IPS-11a (cell line): ENCODE measurements around the gene CDX2.
"Not testable (repeated sequence)": the region's sequence is repeated elsewhere in the genome, so short reads cannot be mapped to it uniquely, and the experiment has no call there.

ENCODE experiments used
- H3K4me3 ChIP-seq: one replicate; pipeline ENCODE4 v1.5.1; 2013; ENCODE audit warnings: low read depth, low read length, control low read depth

The CDX2 gene

GRCh38 chr13:27965740-27966640 is 3.1 kb downstream of the CDX2 start:
- no peak overlapping the region for H3K4me3 ChIP-seq

DNA sequence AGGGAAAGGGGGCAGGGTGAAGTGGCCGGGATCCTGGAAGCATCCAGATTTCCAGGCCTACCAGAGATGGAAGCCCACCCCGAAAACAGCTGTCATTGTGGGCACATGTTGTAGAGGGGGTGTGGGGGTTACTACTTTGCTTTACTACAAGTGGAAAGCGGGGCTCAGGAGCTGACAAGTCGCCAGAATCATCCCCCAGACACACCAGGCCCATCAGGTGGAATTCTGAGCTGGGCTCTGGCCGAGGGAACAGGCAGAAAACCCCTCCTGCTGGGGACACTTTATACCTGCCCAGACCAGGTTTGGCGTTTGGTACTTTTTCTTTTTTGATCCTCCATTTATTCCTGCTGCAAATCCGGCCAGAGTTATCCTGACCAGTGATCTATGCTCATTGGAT is 3.8 kb downstream of the CDX2 start:
- H3K4me3 ChIP-seq: no peak overlapping the region

DNA sequence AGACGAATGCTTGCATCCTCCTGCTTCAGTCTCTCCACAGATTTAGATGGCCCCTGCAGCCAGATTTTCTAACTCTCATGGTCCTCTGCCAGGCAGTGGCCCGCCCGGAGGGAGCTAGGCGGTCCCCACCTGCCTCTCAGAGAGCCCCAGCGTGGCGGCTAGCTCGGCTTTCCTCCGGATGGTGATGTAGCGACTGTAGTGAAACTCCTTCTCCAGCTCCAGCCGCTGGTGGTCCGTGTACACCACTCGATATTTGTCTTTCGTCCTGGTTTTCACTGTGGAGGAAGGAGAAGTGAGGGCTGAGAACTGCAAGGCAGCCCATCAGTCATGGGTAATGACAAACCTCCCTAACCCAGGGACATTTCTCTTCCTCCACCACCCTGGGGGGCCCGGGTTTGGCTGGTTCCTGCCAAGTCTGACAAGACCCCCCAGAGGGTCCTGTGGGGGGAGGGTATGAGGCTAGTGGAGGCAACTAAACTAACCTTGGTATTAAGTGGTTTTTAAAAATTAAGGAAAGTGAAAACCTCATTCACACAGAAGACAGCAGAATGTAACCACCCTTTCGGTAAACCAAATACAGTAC is 4.3 kb downstream of the CDX2 start:
- H3K4me3 ChIP-seq: no peak overlapping the region

GRCh38 chr13:27964206-27964605 is 4.9 kb downstream of the CDX2 start:
- H3K4me3 ChIP-seq: not testable (repeated sequence)

GRCh38 chr13:27963491-27963890 is 5.6 kb downstream of the CDX2 start:
- H3K4me3 ChIP-seq: no peak overlapping the region

DNA sequence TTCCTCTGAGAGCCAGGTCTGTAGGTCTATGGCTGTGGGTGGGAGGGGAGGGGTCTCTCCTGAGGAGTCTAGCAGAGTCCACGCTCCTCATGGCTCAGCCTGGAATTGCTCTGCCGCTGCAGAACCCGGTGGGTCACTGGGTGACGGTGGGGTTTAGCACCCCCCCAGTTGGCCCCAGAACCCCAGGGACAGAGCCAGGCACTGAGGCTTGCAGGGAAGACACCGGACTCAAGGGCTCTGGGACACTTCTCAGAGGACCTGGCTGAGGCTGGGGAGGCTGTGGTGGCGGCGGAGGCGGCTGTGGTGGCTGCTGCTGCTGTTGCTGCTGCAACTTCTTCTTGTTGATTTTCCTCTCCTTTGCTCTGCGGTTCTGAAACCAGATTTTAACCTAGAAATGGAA is 6.1 kb downstream of the CDX2 start:
- no peak overlapping the region for H3K4me3 ChIP-seq

DNA sequence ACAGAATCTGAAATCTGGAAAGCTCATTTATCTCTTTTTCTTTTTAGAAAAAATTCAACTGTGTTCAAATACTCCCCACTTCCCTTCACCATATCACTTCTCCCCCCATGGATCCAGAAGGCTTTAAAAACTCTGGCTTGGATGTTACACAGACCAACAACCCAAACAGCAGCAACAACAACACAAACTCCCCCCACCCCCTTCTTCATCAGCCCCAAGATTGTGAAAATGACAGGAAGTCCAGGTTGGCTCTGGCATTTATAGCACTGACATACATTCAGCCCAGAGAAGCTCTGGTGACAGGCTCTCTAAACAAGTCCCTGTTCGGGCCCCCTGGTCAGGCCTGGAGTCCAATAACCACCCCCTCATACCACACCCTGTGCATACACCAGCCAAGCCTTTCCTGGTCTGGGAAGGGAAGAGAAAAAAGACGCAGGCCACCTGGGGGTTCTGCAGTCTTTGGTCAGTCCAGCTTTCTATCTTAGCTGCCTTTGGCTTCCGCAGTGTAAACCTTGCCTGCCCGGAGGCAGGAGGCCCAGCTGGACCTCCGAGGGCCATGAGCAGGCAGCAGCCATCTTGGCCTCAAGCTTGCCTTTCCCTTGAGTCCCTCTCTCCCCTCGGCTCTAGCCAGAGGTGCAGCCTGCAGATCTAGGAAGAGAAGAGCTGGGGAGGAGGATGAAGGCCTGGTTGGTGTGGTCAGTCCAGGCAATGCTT is 6.8 kb downstream of the CDX2 start:
- no peak overlapping the region for H3K4me3 ChIP-seq

- H3K4me3 ChIP-seq: no peak overlapping the region
Observed at GRCh38 chr13:27961227-27962085, 7.7 kb downstream of the CDX2 start.

- no peak overlapping the region for H3K4me3 ChIP-seq
Observed at GRCh38 chr13:27960362-27961226, 8.5 kb downstream of the CDX2 start.

DNA sequence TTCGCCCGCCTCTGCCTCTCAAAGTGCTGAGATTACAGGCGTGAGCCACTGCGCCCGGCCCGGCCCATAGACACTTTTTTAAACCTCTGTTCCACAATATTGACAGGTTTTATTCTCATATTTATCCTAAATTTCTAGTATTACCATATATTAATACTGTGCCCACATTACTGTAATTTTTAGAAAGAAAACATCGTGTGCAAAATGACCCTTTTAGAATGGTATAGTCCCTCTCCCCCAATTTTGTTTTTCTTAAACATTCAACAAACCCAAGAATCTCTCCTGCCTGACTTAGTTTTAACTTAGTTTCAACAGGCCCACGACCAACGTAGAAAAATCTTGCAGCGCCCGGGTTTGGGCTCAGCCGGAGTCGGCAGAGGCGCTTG is 9.1 kb downstream of the CDX2 start:
- H3K4me3 ChIP-seq: no peak overlapping the region

- no peak overlapping the region for H3K4me3 ChIP-seq
Observed at GRCh38 chr13:27956576-27957300, 12.4 kb downstream of the CDX2 start.

- no peak overlapping the region for H3K4me3 ChIP-seq
Observed at GRCh38 chr13:27955014-27955591, 14.0 kb downstream of the CDX2 start.

- no peak overlapping the region for H3K4me3 ChIP-seq
Observed at GRCh38 chr13:27954406-27954851, 14.7 kb downstream of the CDX2 start.

DNA sequence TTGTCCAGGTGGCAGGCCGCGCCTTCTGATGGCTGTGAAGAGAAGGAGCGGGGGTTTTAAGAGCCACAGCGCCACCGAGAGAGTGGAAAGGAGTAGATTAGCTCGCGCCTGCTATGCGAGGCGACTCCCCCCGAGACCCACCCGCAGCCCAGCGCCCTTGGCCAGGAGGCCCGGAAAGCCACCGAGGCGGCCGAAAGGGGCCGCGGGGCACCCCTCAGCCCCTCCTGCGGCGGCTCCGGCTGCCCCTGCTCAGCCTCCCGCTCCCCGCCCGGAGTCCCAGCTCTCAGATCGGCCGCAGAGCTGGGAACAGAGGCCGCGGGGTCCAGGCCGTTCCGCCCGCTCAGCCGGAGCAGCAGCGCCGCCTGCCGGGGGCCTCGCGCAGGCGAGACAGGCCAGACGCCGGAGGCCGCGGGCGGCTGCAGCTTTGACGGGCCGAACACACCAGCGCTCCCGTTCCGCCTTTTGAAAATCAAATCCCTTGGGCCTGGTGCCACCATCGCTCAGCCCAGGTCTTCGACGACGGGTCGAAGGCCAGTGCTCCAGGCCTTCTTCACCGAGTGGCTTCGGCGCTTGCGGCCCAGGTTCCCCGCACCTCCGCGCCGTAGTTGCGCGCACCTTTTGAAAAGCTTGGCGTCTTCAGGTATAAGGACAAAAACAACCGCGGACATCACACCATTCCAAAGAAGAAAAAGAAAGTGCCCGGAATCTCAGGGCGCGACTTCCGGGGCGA is 15.3 kb downstream of the CDX2 start:
- no peak overlapping the region for H3K4me3 ChIP-seq

DNA sequence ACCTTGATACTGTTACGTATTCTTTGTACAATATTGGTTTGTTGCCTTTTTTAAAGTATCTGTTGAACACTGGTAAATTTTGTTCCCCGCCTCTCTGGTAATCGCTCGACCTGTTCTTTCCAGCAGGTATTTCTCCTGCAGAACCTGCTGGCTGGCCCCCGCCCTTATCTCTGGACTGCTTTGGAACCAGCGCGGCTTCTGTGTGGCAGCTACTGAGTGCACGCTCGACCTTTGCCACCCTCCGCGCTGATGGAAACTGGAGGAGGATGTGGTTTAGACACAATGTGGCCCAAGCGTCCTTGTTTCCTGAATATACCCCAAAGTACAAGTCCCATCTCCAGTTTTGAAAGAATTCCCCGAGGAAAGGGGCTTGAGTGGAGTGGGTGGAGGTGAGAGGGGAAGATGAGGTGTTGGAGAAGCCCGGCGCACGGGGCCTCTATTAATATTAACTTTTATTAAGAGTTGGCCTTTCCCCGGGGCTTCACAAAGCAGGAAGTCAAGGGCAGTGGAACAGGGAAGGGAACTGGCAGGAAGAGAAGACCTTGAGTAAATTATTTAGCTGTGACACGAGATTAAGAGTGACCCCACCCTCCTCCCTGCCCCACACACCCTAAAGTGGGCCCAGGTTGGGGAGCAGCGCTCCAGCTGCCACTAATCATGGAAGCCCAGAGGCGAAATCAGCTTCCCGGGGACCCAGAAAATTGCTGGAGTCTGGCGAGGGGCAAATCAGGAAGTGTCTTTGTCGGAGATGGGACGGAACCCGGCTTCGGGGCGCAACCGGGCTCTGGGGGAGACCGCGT is 16.0 kb downstream of the CDX2 start:
- H3K4me3 ChIP-seq: no peak overlapping the region

DNA sequence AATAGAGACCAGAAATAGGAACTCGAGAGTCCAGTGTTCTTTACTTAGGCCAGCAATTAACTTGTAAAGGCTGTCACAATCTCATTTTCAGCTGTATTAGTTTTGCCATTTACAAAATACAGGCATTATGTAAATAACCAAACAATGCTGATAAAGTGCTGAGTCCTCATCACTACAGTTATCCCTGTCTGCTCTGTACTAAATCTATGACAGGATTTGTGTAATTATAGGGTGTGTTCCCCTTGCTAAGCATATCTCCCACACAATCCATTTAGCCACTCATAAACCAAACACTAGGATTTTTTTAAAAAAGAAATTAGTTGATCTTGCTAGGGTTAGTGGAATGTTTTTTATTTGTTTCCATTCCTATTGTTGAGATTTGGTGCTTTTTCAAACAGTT is 26.1 kb downstream of the CDX2 start:
- H3K4me3 ChIP-seq: no peak overlapping the region

GRCh38 chr13:27933580-27934328 is 35.4 kb downstream of the CDX2 start:
- no peak overlapping the region for H3K4me3 ChIP-seq
